OCI-LY7 (cell line): Measurements from ENCODE around the gene TNS3. TPM values are rescaled to one million over a fixed set of nuclear protein-coding genes. Genes with fewer than 3 reads are reported as not detected.

Experiments used
- BruUV-seq: library from RNA; stranded (reverse); fragments of 400-500 nt; replicated peaks from 2 replicates; lab custom pipeline; 2021; lab: Mats Ljungman, UMichigan
- CTCF ChIA-PET: fragments of 300-600 bp; sonication (Branson Sonifier 250); formaldehyde crosslinking; loops from one replicate; lab custom pipeline; 2022; ENCODE audit warnings: antibody characterized with exemption; ENCODE audit not compliant: unreplicated experiment; lab: Charles Lee
- POLR2A ChIA-PET: fragments of 300-600 bp; sonication (Branson Sonifier 250); formaldehyde crosslinking; loops from one replicate; lab custom pipeline; 2022; ENCODE audit warnings: antibody characterized with exemption; lab: Charles Lee
- DNase-seq: peaks from one replicate; pipeline ENCODE4 v3.0.0-alpha.2; 2015; ENCODE audit warnings: low spot score
- H2AFZ ChIP-seq: fragments of 200-600 bp; sonication (generic), shearing (Covaris generic); 2 replicates; pipeline ENCODE4 v1.6.1; 2014; ENCODE audit warnings: mild to moderate bottlenecking, antibody characterized with exemption, low read length, moderate library complexity
- H3K27ac ChIP-seq: fragments of 200-600 bp; sonication (generic); 2 replicates; pipeline ENCODE4 v1.5.1; 2014; ENCODE audit warnings: mixed run types, low read depth, mild to moderate bottlenecking, moderate library complexity, low read length, inconsistent platforms; ENCODE audit not compliant: poor library complexity, severe bottlenecking
- H3K36me3 ChIP-seq: fragments of 200-600 bp; sonication (generic); 2 replicates; pipeline ENCODE4 v1.6.1; 2014; ENCODE audit warnings: mild to moderate bottlenecking, antibody characterized with exemption, low read length, moderate library complexity, mixed read lengths; ENCODE audit not compliant: insufficient read depth
- H3K4me1 ChIP-seq: fragments of 200-600 bp; sonication (generic); 2 replicates; pipeline ENCODE4 v1.5.1; 2014; ENCODE audit warnings: mild to moderate bottlenecking, low read length; ENCODE audit not compliant: insufficient read depth, poor library complexity, severe bottlenecking
- H3K4me2 ChIP-seq: fragments of 200-600 bp; sonication (generic); 2 replicates; pipeline ENCODE4 v1.6.1; 2014; ENCODE audit warnings: mild to moderate bottlenecking, low read length
- H3K4me3 ChIP-seq: fragments of 200-600 bp; sonication (generic); 2 replicates; pipeline ENCODE4 v1.5.1; 2014; ENCODE audit warnings: mild to moderate bottlenecking, low read depth, low read length; ENCODE audit not compliant: poor library complexity, severe bottlenecking
- H3K79me2 ChIP-seq: fragments of 200-600 bp; sonication (generic); 2 replicates; pipeline ENCODE4 v1.6.1; 2016; ENCODE audit warnings: low read depth, mild to moderate bottlenecking, low read length, moderate library complexity, mixed read lengths; ENCODE audit not compliant: insufficient read depth
- H3K9me2 ChIP-seq: fragments of 200-600 bp; sonication (generic); 2 replicates; pipeline ENCODE4 v1.6.1; 2016; ENCODE audit warnings: mild to moderate bottlenecking, low read length, mixed read lengths; ENCODE audit not compliant: insufficient read depth
- H3K9me3 ChIP-seq: fragments of 200-600 bp; sonication (generic); 2 replicates; pipeline ENCODE4 v1.6.1; 2014; ENCODE audit warnings: mild to moderate bottlenecking, mixed run types, low read length, mixed read lengths
- H4K20me1 ChIP-seq: fragments of 200-600 bp; sonication (generic); 2 replicates; pipeline ENCODE4 v1.6.1; 2014; ENCODE audit warnings: mild to moderate bottlenecking, antibody characterized with exemption, low read length, moderate library complexity, mixed read lengths; ENCODE audit not compliant: insufficient read depth
- CTCF ChIP-seq: fragments of 200-600 bp; sonication (generic); conservative IDR thresholded peaks from 2 replicates; pipeline ENCODE4 v1.5.1; 2014; ENCODE audit warnings: mild to moderate bottlenecking, antibody characterized with exemption, low read length, moderate library complexity, mixed read lengths
- EZH2phosphoT487 ChIP-seq: fragments of 200-600 bp; sonication (generic); IDR thresholded peaks from 2 replicates; pipeline ENCODE4 v1.6.1; 2018; ENCODE audit warnings: low read depth, borderline replicate concordance, mild to moderate bottlenecking, mixed run types, antibody characterized with exemption, low read length, moderate library complexity, mixed read lengths
- intact Hi-C: fragments of 100-400 bp; cut with micrococcal nuclease; formaldehyde crosslinking; loops from one replicate; pipeline ENCODE4 v1.10.0; 2022; ENCODE audit not compliant: unreplicated experiment
- total RNA-seq, 2 experiments: library from RNA; depleted of rRNA in 1 of 2; stranded (reverse); fragments of >200 nt in 1 of 2; shearing (Covaris generic) in 1 of 2; gene quantifications; 2 replicates each; pipeline ENCODE4 v1.2.3, GENCODE V29; 2014 to 2022

Gene TNS3
- total RNA-seq, 2 experiments from 2014 or later = 9.5 to 42.1 TPM

GRCh38 chr7:47378728-47379395 is 203.0 kb downstream of the TNS3 start:
- H3K4me1 ChIP-seq = peaks cover 9% of the 10 kb centered on the region
- no peak overlapping the region for H3K27ac ChIP-seq
- no peak overlapping the region for H2AFZ ChIP-seq
- no peaks in the 10 kb centered on the region for H3K9me2 ChIP-seq
- intact Hi-C loops = no loop called here
- no peaks in the 10 kb centered on the region for H3K79me2 ChIP-seq
- BruUV-seq = no TSS peak
- no peak overlapping the region for H3K4me3 ChIP-seq
- H3K4me2 ChIP-seq = no peak overlapping the region
- no peaks in the 10 kb centered on the region for H3K9me3 ChIP-seq
- H3K36me3 ChIP-seq = no peaks in the 10 kb centered on the region
- no peak for TF ChIP-seq CTCF
- TF ChIP-seq EZH2phosphoT487 = no peak
- ChIA-PET CTCF (no interaction called here), POLR2A (no interaction called here)
- H4K20me1 ChIP-seq = no peaks in the 10 kb centered on the region
- DNase-seq = no peak

GRCh38 chr7:47377741-47378140 is 204.2 kb downstream of the TNS3 start:
- Histone ChIP-seq H3K79me2 (no peaks in the 10 kb centered on the region), H3K4me1 (peaks cover 17% of the 10 kb centered on the region), H3K27ac (no peak overlapping the region), H3K4me3 (no peak overlapping the region), H3K9me2 (no peaks in the 10 kb centered on the region), H4K20me1 (no peaks in the 10 kb centered on the region), H3K36me3 (no peaks in the 10 kb centered on the region), H3K4me2 (no peak overlapping the region), H2AFZ (no peak overlapping the region), H3K9me3 (no peaks in the 10 kb centered on the region)
- BruUV-seq = no TSS peak
- ChIA-PET POLR2A (no interaction called here), CTCF (no interaction called here)
- intact Hi-C loops = no loop called here
- DNase-seq = no peak
- TF ChIP-seq EZH2phosphoT487 = no peak
- TF ChIP-seq CTCF = no peak

GRCh38 chr7:47376991-47377616 is 204.8 kb downstream of the TNS3 start:
- no TSS peak for BruUV-seq
- no peak overlapping the region for H3K4me2 ChIP-seq
- DNase-seq = no peak
- H3K4me1 ChIP-seq = peaks cover 17% of the 10 kb centered on the region
- H3K27ac ChIP-seq = no peak overlapping the region
- no peak overlapping the region for H2AFZ ChIP-seq
- H3K36me3 ChIP-seq = no peaks in the 10 kb centered on the region
- no peaks in the 10 kb centered on the region for H4K20me1 ChIP-seq
- intact Hi-C loops = no loop called here
- TF ChIP-seq EZH2phosphoT487 (no peak), CTCF (no peak)
- ChIA-PET CTCF (no interaction called here), POLR2A (no interaction called here)
- H3K9me3 ChIP-seq = no peaks in the 10 kb centered on the region
- no peaks in the 10 kb centered on the region for H3K9me2 ChIP-seq
- no peak overlapping the region for H3K4me3 ChIP-seq
- H3K79me2 ChIP-seq = no peaks in the 10 kb centered on the region
